Stimulated activated CD8-positive, alpha-beta memory T cell treated with anti-CD3 and anti-CD28 coated beads, Interleukin-7, amount 100 ng/mL, for 24 hours (primary cell): ENCODE data around the gene SSBP2.
"Not testable (repeated sequence)": the region's sequence is repeated elsewhere in the genome, so short reads cannot be mapped to it uniquely, and the experiment has no call there.

Experiments used
- DNase-seq: peaks from one replicate; pipeline ENCODE4 v3.0.0-alpha.2; 2020; ENCODE audit warnings: low read depth

Gene SSBP2

DNA sequence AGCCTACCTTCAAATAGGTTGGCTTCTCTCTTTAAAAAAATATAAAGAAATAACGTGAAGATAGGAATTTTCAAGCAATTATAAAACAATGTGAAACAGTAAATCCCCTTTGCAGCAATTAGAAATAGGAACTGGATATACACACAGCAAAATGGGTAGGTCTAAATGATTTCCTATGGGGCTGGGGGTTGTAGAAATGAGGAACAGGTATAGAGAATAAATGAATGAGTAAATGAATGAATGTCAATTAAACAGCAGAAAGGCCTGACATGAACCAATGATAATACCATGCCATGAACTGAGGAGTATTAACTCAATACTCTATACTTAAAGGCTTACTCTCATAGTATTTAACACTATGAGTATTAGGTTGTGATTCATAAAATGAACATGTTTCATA lies 21.6 kb downstream of the SSBP2 start:
- DNase-seq = no peak

DNA sequence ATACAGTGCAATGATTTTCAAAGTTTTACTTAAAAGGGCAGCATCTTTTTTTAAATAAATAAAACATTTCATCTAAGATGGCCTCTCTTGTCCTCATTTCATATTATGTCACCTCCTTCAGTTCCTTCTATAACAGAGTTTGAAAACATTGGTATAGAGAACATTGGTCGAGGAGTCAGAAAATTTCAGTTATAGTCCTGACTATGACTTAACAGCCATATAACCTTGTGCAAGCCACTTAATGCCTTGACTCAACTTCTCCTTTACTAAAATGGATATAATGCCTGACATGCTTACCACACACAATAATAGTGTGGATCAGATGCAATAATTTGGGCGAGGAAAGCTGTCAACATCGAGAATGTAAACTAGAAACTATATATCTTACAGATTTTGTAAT lies 22.6 kb downstream of the SSBP2 start:
- DNase-seq = no peak

DNA sequence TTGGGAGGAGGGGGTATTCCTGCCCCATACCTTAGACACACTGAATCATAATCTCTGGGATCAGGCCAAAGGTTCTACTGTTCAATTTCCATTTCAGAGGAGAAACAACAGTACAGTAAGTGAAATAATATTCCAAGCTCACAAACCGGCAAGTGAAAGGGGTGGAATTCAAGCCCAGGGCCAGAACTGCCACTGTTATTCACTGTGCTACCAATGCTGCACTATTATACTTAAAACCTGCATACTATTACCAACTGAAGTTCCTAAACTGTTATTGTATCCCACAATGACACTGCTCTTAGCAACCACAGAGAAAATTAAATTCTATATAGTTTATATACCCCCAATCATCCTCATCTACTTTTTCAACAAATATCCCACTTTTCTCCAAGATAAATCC lies 24.6 kb downstream of the SSBP2 start:
- no peak for DNase-seq

DNA sequence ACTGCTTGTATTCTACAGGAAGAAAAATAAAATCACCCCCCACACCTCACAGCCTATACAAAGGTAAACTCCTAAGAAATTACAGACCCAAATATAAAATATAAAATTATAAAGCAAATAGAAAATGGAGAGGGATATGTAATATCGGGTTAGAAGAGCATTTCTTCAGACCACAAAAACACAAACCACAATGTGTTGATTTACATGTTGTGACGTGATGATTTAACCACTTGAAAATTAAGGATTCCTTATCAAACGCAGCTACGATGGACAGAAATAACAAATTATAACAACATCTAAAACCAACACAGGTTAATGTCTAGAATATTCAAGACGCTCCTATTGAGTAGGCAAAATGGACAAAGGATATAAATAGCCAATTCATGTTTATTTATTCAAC lies 26.3 kb downstream of the SSBP2 start:
- no peak for DNase-seq

DNA sequence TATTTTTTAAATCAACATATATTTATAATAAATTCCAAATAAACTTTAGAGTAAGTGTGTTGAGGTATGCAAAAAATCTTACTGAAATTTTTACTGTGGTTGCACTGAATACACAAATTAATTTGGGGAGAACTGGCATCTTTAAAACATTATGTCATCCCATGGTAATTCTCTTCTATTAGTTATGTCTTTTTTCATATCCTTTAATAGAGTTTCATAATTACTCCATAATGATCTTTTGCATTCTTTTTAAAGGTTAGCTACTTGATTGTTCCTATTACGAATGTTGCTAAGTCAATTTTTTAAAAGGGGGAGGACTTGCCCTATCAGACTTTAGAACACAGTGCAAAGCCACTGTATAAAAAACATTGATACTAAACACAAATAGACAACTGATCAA lies 26.8 kb downstream of the SSBP2 start:
- no peak for DNase-seq

DNA sequence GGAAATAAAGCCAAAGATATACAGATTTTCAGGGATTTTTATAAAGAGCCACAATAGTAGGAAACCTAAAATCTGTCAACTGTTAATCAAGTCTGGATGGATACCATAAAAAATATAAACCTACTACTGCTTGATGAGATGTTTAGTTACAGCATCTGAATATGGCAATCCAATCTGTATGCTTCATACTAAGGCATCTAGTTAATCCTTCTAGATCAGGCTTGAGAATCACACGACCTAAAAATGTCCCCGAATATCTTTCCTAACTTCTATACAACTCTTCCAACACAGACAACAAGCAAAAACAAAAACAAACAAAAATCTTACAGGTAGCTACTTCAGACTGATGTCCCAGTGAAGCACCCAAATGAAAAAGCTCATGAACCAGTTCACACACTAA lies 29.8 kb downstream of the SSBP2 start:
- no peak for DNase-seq

DNA sequence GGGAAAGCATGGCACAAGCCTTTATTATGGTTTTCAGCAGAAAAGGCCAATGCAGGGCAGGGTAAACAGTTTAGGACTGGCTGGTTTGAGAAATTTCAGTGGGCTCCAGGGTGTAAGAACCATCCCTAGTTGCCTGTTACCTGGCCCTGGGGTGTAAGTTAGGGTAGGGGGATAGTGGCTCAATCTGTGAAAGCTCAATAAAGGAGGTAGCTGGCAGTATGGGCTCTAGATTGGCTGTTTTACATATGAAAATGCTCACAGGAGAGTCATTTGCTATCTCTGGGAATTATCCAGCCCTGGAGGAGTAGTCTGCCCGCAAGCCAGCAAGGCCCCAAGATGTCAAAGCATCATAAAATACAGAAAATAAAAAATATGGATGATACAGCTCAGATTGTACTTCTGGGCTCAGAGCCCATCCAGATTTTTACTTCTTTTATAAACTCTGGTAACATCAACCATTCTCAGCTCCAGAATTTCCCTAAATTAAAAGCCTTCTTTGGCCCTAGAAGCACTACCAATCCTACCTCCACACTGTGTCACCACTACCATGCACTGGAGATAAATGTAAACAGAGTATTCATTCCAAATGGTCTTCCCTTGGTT lies 31.1 kb downstream of the SSBP2 start:
- DNase-seq = no peak

DNA sequence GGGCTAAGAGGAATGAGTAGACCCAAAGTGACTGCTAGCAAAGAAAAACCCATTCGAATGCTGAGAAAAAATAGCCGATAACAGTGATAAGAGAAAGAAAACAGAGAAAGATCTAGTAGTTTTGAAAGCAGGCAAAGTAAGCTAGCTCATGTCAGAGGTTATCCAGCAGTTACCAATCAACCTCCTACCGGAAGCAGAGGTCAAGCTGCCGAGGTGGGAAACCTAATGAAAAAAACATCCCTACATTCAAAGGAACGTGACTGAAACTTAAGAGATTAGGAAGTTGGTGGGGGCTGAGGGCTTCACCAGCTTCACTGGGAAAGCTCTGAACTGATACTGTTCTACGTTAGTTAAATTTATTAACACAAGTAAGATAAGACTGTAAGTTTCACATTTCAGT lies 32.6 kb downstream of the SSBP2 start:
- DNase-seq = no peak

DNA sequence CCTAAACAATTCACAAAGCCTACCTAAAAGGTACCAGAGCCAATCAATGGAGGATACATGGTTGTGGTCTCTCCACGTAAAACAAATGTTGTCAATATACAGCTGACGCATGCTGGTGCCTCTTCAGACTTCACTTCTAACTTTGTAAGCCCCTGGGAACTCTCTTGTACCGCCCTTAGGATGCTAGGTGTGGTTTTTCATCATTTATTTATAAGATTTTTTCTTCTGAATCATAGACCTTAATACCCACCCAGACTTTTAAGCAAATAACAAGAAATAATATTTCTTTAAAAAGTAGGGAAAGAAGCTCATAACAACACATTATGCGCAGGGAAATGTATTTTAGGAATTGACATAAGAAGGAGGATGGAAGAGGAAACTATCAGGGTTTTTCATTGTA lies 33.0 kb downstream of the SSBP2 start:
- no peak for DNase-seq

DNA sequence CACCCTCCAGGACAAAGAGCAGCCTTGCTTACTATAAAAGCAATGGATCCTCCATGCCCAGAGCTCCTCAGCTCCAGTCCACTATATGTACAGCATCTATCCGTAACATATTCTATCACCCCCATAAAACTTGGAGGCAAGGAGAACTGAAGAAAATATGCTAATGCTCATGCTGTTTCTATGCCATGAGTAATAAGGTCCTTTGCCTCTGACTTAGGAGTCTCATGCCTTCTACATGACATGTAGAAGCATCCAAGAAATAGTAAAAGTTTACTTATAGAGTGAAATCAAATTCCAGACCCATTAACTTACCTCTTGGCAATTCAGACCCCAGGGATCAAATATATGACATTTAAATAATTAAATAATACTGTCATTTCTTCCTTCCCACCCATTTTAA lies 33.7 kb downstream of the SSBP2 start:
- DNase-seq = no peak

DNA sequence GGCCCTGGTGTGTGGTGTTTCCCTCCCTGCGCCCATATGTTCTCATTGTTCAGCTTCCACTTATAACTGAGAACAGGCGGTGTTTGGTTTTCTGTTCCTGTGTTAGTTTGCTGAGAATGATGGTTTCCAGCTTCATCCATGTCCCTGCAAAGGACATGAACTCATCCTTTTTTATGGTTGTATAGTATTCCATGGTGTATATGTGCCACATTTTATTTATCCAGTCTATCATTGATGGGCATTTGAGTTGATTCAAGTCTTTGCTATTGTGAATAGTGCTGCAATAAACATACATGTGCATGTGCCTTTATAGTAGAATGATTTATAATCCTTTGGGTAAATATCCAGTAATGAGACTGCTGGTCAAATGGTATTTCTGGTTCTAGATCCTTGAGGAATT lies 36.8 kb downstream of the SSBP2 start:
- DNase-seq = not testable (repeated sequence)

DNA sequence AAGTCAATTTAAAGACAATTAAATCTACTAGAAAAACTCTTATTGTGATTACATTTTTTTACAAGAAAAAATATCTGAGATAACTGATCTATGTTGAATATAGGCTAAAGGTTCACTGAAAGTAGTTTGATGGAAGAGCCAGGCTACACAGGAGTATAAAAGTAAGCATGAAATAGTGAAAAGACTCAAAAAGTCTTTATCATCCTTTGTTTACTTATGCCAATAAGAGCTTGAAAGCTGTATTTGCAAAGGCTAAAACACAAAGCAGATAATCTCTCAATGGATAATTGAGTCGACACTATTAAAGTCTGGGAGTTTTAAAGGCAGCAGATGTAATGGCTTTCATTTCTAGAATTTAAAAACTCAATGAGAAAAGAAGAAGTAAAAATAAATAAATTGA lies 42.0 kb downstream of the SSBP2 start:
- DNase-seq = no peak

DNA sequence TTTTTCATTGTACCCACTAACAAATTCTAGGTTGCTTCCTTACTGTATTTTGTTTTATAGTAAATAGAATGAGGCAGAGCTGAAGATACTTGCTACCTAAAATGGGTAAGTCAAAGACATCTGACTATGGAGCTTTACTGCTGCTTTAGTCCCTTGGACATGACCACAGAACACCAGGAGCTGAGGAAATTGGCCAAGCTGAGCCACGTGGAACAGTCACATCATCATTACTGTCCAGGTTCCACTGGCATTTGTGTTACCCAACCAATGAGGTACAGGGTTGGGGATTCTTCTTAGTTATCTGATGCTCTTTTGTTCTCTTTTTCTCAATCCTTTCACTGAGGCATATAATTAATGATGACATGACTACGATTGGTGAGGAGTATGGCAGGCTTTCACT lies 47.1 kb downstream of the SSBP2 start:
- no peak for DNase-seq

DNA sequence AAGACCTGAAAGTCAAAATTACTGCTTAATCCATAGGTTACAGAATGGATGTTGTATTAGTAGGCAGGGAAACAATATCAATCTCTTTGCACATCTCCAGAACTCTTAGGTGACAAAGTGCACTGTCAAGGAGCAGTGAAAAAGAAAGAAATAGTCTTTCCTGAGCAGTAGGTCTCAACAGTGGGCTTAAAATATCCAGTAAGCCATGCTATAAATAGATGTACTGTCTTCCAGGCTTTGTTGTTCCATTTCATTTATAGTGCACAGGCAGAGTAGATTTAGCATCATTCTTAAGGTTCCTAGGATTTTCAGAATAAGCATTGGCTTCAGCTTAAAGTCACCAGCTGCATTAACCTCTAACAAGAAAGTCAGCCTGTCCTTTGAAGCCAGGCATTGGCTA lies 50.7 kb downstream of the SSBP2 start:
- DNase-seq = no peak

DNA sequence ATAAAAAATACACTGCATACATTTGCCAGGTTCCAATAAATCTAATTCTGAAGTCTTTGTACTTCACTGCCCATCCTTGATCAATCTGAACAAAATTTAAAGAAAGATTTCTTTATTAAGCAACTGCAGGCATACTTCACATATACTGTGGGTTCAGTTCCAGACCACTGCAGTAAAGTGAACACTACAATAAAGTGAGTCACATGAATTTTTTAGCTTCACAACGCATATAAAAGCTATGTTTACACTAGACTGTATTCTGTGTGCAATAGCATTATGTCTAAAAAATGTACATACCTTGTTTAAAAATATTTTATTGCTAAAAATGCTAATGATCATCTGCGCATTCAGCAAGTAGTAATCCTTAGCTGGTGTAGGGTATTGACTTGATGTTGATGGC lies 52.1 kb downstream of the SSBP2 start:
- no peak for DNase-seq

DNA sequence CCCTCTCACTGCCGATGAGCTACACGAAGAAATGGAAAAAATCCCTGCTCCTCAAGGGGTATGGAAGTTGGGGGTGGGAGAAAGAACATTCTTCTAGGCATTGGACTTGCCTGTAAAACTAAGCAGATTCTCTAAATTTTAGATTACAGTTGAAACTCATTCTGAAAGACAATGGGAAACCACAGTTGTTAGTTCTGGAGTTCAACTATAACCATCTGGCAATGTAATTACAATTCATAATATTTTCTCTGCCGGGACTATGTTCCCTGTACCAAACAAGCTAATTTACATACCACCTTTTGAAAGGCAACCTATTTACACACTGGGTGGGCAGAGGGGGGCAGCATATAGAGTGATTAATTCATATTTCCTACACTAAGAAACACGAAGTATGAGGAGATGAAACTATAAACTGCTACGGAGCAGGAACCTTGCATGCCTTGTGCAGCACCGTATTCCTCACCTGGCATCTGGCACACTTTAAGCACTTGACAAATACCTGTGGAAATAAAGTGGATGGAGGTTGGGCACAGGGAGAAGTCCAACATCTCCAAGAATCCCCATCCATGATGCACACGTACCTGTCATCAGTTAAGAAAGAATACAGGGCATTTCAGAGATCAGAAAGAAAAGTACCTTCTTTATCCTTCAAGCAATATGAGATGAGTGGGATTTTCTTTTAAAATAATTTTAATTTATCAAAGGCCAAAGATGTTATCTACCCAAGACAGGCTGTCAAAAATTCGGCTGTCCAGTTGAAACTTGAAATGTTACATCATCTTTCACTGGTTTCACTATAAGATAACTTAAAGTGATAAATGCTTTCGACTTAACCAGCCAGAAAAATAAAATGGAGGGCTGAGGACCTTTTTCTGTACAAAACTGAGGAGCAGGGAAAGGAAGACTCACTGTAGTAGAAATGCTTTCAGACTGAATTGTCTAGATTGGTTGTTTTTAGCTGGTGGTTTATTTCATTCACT lies 54.2 kb downstream of the SSBP2 start:
- DNase-seq = no peak

DNA sequence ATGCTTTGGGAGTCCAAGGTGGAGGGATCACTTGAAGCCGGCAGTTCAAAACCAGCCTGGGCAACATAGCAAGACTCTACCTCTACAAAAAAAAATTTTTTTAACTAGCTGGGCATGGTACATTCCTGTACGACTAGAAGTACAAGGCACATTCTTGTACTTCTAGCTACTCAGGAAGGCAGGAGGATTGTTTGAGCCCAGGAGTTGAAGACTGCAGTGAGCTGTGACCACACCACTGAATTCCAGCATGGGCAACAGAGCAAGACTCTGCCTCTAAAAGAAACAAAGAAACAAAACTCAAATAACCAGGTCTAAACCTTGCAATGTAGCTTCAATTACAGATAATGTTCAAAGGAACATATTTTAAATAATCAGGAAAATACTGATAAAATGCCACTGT lies 56.2 kb downstream of the SSBP2 start:
- DNase-seq = no peak

DNA sequence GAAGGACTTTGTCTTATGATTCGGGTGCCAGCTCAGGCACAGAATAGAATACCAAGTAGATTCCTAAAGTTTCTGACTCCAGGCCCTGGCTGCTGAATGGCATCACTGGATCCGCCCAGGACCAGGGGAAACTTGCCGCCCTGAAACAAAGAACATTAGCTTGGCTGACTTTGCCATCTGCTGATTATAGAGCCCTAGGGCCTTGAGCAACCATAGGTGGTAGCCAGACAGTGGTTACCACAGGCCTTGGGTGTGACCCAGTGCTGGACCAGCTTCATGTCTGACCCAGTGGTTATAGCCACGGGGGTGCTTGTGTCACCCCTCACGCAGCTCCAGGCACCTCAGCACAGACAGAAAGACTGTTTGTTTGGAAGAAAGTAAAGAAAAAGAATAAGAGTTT lies 62.7 kb downstream of the SSBP2 start:
- DNase-seq = no peak

DNA sequence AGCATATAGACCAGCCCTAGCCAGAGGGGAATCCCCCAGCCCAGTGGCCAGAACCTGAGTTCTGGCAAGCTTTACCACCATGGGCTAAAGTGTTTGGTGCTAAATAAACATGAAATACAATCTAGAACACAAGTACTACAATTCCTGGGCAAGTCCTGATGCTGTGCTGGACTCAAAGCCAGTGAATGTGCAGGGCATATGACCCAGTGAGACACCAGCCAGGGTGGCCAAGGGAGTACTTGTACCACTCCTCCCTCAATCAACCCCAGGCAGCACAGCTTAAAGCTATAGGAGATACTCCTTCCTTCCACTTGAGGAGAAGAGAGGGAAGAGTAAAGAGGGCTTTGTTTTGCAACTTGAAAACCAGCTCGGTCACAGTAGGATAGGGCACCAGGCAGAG lies 63.6 kb downstream of the SSBP2 start:
- no peak for DNase-seq

DNA sequence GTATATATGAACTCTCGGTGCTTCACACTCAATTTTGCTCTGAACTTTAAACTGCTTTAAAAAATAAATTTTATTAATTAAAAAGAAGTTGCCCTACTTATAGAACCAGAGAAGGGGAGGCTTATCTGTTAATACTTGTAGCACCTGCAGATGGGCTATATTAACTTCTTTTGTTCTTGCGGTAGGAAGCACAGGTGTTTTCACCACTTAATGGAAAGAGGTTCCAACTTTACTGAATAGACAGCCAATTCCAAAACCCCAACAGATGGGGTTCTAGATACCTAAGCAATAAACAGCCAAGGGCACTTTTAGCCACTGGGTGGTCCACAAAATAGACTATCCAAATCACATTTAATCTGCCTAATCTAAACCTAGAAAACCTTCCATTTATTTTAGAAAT lies 65.4 kb downstream of the SSBP2 start:
- DNase-seq = no peak

DNA sequence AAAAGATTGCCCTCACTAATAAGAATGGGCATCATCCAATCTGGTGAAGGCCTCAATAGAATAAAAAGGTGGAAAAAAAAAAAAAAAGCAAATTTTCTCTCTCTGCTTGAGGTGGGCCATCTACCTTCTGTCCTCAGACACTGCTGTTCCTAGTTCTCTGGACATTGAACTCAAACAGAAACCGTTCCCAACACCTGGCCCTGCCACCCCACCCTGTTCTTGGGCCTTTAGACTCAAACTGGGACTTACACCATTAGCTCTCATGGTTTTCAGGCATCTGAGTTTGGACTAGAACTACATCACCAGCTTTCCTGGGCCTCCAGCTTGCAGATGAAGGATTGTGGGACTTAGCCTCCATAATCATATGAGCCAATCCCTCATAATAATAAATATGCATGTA lies 71.0 kb downstream of the SSBP2 start:
- no peak for DNase-seq

DNA sequence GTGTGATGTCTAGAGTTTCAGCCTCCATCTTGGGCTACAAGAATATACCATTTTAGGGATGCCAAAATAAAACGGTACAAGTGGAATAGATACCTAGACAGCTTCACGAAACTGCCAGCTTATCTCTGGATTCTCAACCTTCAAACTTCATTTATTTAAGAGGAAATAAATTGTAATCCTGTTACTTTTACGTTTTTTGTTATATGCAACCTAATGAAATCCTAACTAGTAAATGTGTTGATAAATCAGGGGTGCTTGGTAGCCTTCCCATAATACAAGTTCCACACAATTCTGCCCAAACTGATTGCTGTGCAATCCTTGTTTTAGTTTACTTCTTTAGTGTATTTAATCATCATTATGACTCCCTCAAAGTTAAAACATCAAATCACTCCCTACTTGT lies 75.5 kb downstream of the SSBP2 start:
- DNase-seq = no peak

DNA sequence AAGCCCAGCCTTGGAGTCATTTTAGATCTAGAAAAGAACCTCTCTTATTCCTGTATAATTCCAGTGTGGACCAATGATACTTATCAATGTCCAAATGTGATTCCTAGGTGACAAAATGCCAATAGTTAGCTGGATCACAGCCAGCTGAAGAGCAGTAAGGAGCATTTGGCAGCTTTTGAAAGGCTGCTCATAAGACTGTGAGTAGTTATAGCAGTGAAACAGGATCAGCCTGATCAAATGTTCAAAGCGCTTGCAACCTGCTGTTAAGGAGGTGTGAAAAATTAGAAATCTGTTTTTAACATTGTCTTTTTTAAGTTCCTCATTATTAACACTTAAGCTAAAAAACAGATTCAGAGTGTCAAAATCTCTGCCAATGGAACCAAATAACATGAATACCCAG lies 85.1 kb downstream of the SSBP2 start:
- no peak for DNase-seq

DNA sequence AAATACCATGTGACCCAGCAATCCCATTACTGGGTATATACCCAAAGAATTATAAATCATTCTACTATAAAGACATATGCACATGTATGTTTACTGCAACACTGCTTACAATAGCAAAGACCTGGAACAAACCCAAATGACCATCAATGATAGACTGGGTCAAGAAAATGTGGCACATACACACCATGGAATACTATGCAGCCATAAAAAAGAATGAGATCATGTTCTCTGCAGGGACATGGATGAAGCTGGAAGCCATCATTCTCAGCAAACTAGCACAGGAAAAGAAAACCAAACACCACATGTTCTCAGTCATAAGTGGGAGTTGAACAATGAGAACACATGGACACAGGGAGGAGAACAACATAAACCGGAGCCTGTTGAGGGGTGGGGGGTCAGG lies 90.3 kb downstream of the SSBP2 start:
- DNase-seq = not testable (repeated sequence)
